Stimulated activated CD4-positive, alpha-beta T cell treated with anti-CD3 and anti-CD28 coated beads, Interleukin-2, amount 100 ng/mL, for 48 hours (primary cell): ENCODE data around the gene DISC1.
"Not testable (repeated sequence)": the region's sequence is repeated elsewhere in the genome, so short reads cannot be mapped to it uniquely, and the experiment has no call there.

ENCODE experiments used
- DNase-seq, 2 donors: peaks; one replicate each; pipeline ENCODE4 v3.0.0-alpha.2; 2020

Gene DISC1

GRCh38 chr1:231705806-231706760 lies 79.5 kb downstream of the DISC1 start:
- no peak for DNase-seq

GRCh38 chr1:231706934-231707333 lies 80.3 kb downstream of the DISC1 start:
- no peak for DNase-seq

- no peak for DNase-seq
Measured at GRCh38 chr1:231707407-231707806, 80.8 kb downstream of the DISC1 start.

GRCh38 chr1:231708394-231708793 lies 81.8 kb downstream of the DISC1 start:
- no peak for DNase-seq

GRCh38 chr1:231714440-231714839 lies 87.8 kb downstream of the DISC1 start:
- DNase-seq: no peak

GRCh38 chr1:231715816-231716722 lies 89.5 kb downstream of the DISC1 start:
- no peak for DNase-seq

GRCh38 chr1:231716879-231717278 lies 90.3 kb downstream of the DISC1 start:
- DNase-seq: no peak

GRCh38 chr1:231719485-231720183 lies 93.0 kb downstream of the DISC1 start:
- DNase-seq: no peak

- DNase-seq: no peak
Measured at GRCh38 chr1:231720652-231721325, 94.2 kb downstream of the DISC1 start.

- DNase-seq: no peak
Measured at GRCh38 chr1:231721436-231721835, 94.8 kb downstream of the DISC1 start.

GRCh38 chr1:231722356-231722755 lies 95.8 kb downstream of the DISC1 start:
- DNase-seq: no peak

GRCh38 chr1:231723146-231723545 lies 96.6 kb downstream of the DISC1 start:
- DNase-seq: no peak

- no peak for DNase-seq
Measured at GRCh38 chr1:231724041-231724440, 97.5 kb downstream of the DISC1 start.

GRCh38 chr1:231724876-231725647 lies 98.5 kb downstream of the DISC1 start:
- peak; percentile 2 to 11 for DNase-seq

- DNase-seq: no peak
Measured at GRCh38 chr1:231727171-231727570, 100.6 kb downstream of the DISC1 start.

- not testable (repeated sequence) for DNase-seq
Measured at GRCh38 chr1:231728987-231729386, 102.4 kb downstream of the DISC1 start.

GRCh38 chr1:231729544-231729943 lies 103.0 kb downstream of the DISC1 start:
- DNase-seq: no peak

GRCh38 chr1:231731268-231731667 lies 104.7 kb downstream of the DISC1 start:
- DNase-seq: no peak

GRCh38 chr1:231733063-231733462 lies 106.5 kb downstream of the DISC1 start:
- no peak for DNase-seq

GRCh38 chr1:231733672-231734071 lies 107.1 kb downstream of the DISC1 start:
- DNase-seq: no peak

- no peak for DNase-seq
Measured at GRCh38 chr1:231734417-231734816, 107.8 kb downstream of the DISC1 start.

- DNase-seq: no peak
Measured at GRCh38 chr1:231735411-231735810, 108.8 kb downstream of the DISC1 start.
